ENCODE results near the gene CDH12.
"Not testable (repeated sequence)": the region's sequence is repeated elsewhere in the genome, so short reads cannot be mapped to it uniquely, and the experiment has no call there.

- TF ChIP-seq EZH2 (IDR thresholded peaks at IDR 0.05; ENCODE audit: insufficient read depth, poor library complexity, severe bottlenecking); EZH2phosphoT487 (IDR thresholded peaks at IDR 0.05; ENCODE audit: insufficient read depth, low read depth): not testable (repeated sequence)
These were observed 842.3 kb downstream of the CDH12 start for GRCh38 chr5:22010808-22011207.
